Loucy (cell line): Measurements from ENCODE around the gene SMYD2.

Source experiments
- CTCF ChIP-seq: fragments of 200-600 bp; sonication (generic); conservative IDR thresholded peaks from 2 replicates; pipeline ENCODE4 v1.5.1; 2014; ENCODE audit warnings: mild to moderate bottlenecking, antibody characterized with exemption, low read length
- EZH2phosphoT487 ChIP-seq: fragments of 200-600 bp; IDR thresholded peaks from 2 replicates; pipeline ENCODE4 v1.6.1; 2018; ENCODE audit warnings: antibody characterized with exemption, mild to moderate bottlenecking, moderate library complexity, borderline replicate concordance

- TF ChIP-seq EZH2phosphoT487 (no peak), CTCF (no peak)
These were observed 97.5 kb downstream of the SMYD2 start for GRCh38 chr1:214378492-214378891.
